Measurements from ENCODE around the gene SPTSSA. TPM values are rescaled to one million over a fixed set of nuclear protein-coding genes. Genes with fewer than 3 reads are reported as not detected.

Gene SPTSSA
- total RNA-seq, 2 experiments from 2014 or later = 1.4 to 1.6 TPM

GRCh38 chr14:34438438-34438837, 23.6 kb downstream of the SPTSSA start:
- intact Hi-C loops (cut with DNase I, micrococcal nuclease) = no loop called here
- DNase-seq (no peak), ATAC-seq (ENCODE audit: poor library complexity) (no peak)
- Mint-ChIP-seq H3K27ac (no peak overlapping the region), H3K36me3 (ENCODE audit: low read depth) (no peaks in the 10 kb centered on the region), H3K4me3 (no peak overlapping the region), H3K4me1 (ENCODE audit: low read depth) (no peaks in the 10 kb centered on the region), H3K27me3 (no peaks in the 10 kb centered on the region), H3K9me3 (no peaks in the 10 kb centered on the region)
- no peaks in the 10 kb centered on the region for H3K4me1 ChIP-seq (ENCODE audit: insufficient read depth, low read length)
- ChIA-PET POLR2A (no interaction called here), CTCF (no interaction called here)
- H3K36me3 ChIP-seq (ENCODE audit: insufficient read depth, low read length) = no peaks in the 10 kb centered on the region
- no peak for TF ChIP-seq CTCF (IDR thresholded peaks at IDR 0.05)
- H3K4me3 ChIP-seq (ENCODE audit: low read length) = no peak overlapping the region
- no peaks in the 10 kb centered on the region for H3K9me3 ChIP-seq (ENCODE audit: control insufficient read depth in 1 of 2, insufficient read depth in 1 of 2, low read length in 2 of 2)
- H3K27ac ChIP-seq (ENCODE audit: low read depth in 1 of 2, low read length in 2 of 2) = no peak overlapping the region
- H3K27me3 ChIP-seq (ENCODE audit: control insufficient read depth in 1 of 2, insufficient read depth in 2 of 2, low read length in 2 of 2) = no peaks in the 10 kb centered on the region

- H3K27me3 ChIP-seq (ENCODE audit: control insufficient read depth in 1 of 2, insufficient read depth in 2 of 2, low read length in 2 of 2) = no peaks in the 10 kb centered on the region
- H3K27ac Mint-ChIP-seq = no peak overlapping the region
- H3K9me3 ChIP-seq (ENCODE audit: control insufficient read depth in 1 of 2, insufficient read depth in 1 of 2, low read length in 2 of 2) = no peaks in the 10 kb centered on the region
- H3K36me3 ChIP-seq (ENCODE audit: insufficient read depth, low read length) = no peaks in the 10 kb centered on the region
- no peaks in the 10 kb centered on the region for H3K27me3 Mint-ChIP-seq
- intact Hi-C loops (cut with DNase I, micrococcal nuclease) = no loop called here
- H3K4me3 ChIP-seq (ENCODE audit: low read length) = no peak overlapping the region
- DNase-seq = no peak
- POLR2A ChIA-PET = no interaction called here
- no peak overlapping the region for H3K4me3 Mint-ChIP-seq
- no peak for ATAC-seq (ENCODE audit: poor library complexity)
- no peaks in the 10 kb centered on the region for H3K36me3 Mint-ChIP-seq (ENCODE audit: low read depth)
- no peaks in the 10 kb centered on the region for H3K9me3 Mint-ChIP-seq
- CTCF ChIA-PET = no interaction called here
- H3K27ac ChIP-seq (ENCODE audit: low read depth in 1 of 2, low read length in 2 of 2) = no peak overlapping the region
- H3K4me1 Mint-ChIP-seq (ENCODE audit: low read depth) = no peaks in the 10 kb centered on the region
- no peak for TF ChIP-seq CTCF (IDR thresholded peaks at IDR 0.05)
- no peaks in the 10 kb centered on the region for H3K4me1 ChIP-seq (ENCODE audit: insufficient read depth, low read length)
Observed at GRCh38 chr14:34437729-34438080, 24.3 kb downstream of the SPTSSA start.

GRCh38 chr14:34436960-34437728, 24.9 kb downstream of the SPTSSA start:
- Histone ChIP-seq H3K9me3 (ENCODE audit: control insufficient read depth in 1 of 2, insufficient read depth in 1 of 2, low read length in 2 of 2) (no peaks in the 10 kb centered on the region), H3K4me1 (ENCODE audit: insufficient read depth, low read length) (no peaks in the 10 kb centered on the region), H3K4me3 (ENCODE audit: low read length) (no peak overlapping the region), H3K27me3 (ENCODE audit: control insufficient read depth in 1 of 2, insufficient read depth in 2 of 2, low read length in 2 of 2) (no peaks in the 10 kb centered on the region), H3K36me3 (ENCODE audit: insufficient read depth, low read length) (no peaks in the 10 kb centered on the region), H3K27ac (ENCODE audit: low read depth in 1 of 2, low read length in 2 of 2) (no peak overlapping the region)
- H3K4me3 Mint-ChIP-seq = no peak overlapping the region
- ChIA-PET CTCF (no interaction called here), POLR2A (no interaction called here)
- TF ChIP-seq CTCF (IDR thresholded peaks at IDR 0.05) = no peak
- intact Hi-C loops (cut with DNase I, micrococcal nuclease) = no loop called here
- no peaks in the 10 kb centered on the region for H3K4me1 Mint-ChIP-seq (ENCODE audit: low read depth)
- H3K36me3 Mint-ChIP-seq (ENCODE audit: low read depth) = no peaks in the 10 kb centered on the region
- H3K9me3 Mint-ChIP-seq = no peaks in the 10 kb centered on the region
- ATAC-seq (ENCODE audit: poor library complexity) = no peak
- DNase-seq = no peak
- H3K27ac Mint-ChIP-seq = no peak overlapping the region
- no peaks in the 10 kb centered on the region for H3K27me3 Mint-ChIP-seq
